ENCODE results near the gene A4GNT.

Gene A4GNT

GRCh38 chr3:138137861-138138260, 5.7 kb upstream of the A4GNT start:
- CTCF ChIA-PET: interaction anchor here (0.6 to 1.1 kb wide), 2 partner anchors 166 to 1207 kb away, joined by 3 to 4 read pairs; no protein-coding TSS in a partner anchor
- no peak for DNase-seq (ENCODE audit: low spot score)
- POLR2A ChIA-PET (ENCODE audit: low non-redundant PET): no interaction called here
- H3K27ac ChIP-seq: no peak overlapping the region
- TF ChIP-seq CTCF (conservative IDR thresholded peaks at IDR 0.05; ENCODE audit: low read depth): no peak

GRCh38 chr3:138136201-138136600, 4.0 kb upstream of the A4GNT start:
- no peak overlapping the region for H3K27ac ChIP-seq
- ChIA-PET CTCF (no interaction called here), POLR2A (ENCODE audit: low non-redundant PET) (no interaction called here)
- TF ChIP-seq CTCF (conservative IDR thresholded peaks at IDR 0.05; ENCODE audit: low read depth): no peak
- no peak for DNase-seq (ENCODE audit: low spot score)

- CTCF ChIA-PET: no interaction called here
Measured at GRCh38 chr3:138135833-138136194, 3.6 kb upstream of the A4GNT start.

GRCh38 chr3:138135146-138135832, 3.1 kb upstream of the A4GNT start:
- no peak for TF ChIP-seq CTCF (conservative IDR thresholded peaks at IDR 0.05; ENCODE audit: low read depth)
- ChIA-PET CTCF (interaction anchor here (0.7 kb wide), 1 partner anchor 994 kb away, joined by 3 read pairs; no protein-coding TSS in a partner anchor), POLR2A (ENCODE audit: low non-redundant PET) (no interaction called here)
- DNase-seq (ENCODE audit: low spot score): no peak
- no peak overlapping the region for H3K27ac ChIP-seq

More at GRCh38 chr3:138135833-138136194, 3.6 kb upstream of the A4GNT start:
- POLR2A ChIA-PET (ENCODE audit: low non-redundant PET): no interaction called here
- TF ChIP-seq CTCF (conservative IDR thresholded peaks at IDR 0.05; ENCODE audit: low read depth): no peak
- no peak overlapping the region for H3K27ac ChIP-seq
- no peak for DNase-seq (ENCODE audit: low spot score)

- H3K27ac ChIP-seq: no peak overlapping the region
- no peak for DNase-seq (ENCODE audit: low spot score)
- no peak for TF ChIP-seq CTCF (conservative IDR thresholded peaks at IDR 0.05; ENCODE audit: low read depth)
- POLR2A ChIA-PET (ENCODE audit: low non-redundant PET): no interaction called here
- CTCF ChIA-PET: interaction anchor here (0.6 to 1.7 kb wide), 4 partner anchors 9 to 60 kb away, joined by 3 to 4 read pairs (median 3); partner anchors contain the start of gene DZIP1L
Measured at GRCh38 chr3:138127636-138128365, 4.4 kb downstream of the A4GNT start.

GRCh38 chr3:138125548-138126221, 6.5 kb downstream of the A4GNT start:
- ChIA-PET POLR2A (ENCODE audit: low non-redundant PET) (no interaction called here), CTCF (no interaction called here)
- no peak for TF ChIP-seq CTCF (conservative IDR thresholded peaks at IDR 0.05; ENCODE audit: low read depth)
- DNase-seq (ENCODE audit: low spot score): no peak
- no peak overlapping the region for H3K27ac ChIP-seq

All from RWPE1 (cell line).